Kidney (tissue), 14 donors: Measurements from ENCODE around the gene SYVN1. TPM values are rescaled to one million over a fixed set of nuclear protein-coding genes. Genes with fewer than 3 reads are reported as not detected.

Experiments
- DNase-seq, 5 donors: peaks; one replicate each; pipeline ENCODE4 v3.0.0-alpha.2; 2013 to 2020
- FAIRE-seq: peaks from 2 replicates; lab custom pipeline; 2012; peaks lifted over from hg19 to GRCh38; lab: Jason Lieb, UNC
- H3K27ac ChIP-seq, 2 donors: one replicate each; pipeline ENCODE4 v1.7.0; 2013; ENCODE audit warnings: low read depth in 2 of 2, low read length in 2 of 2, inconsistent platforms in 1 of 2
- H3K27me3 ChIP-seq: one replicate; pipeline ENCODE4 v1.7.1; 2013; ENCODE audit warnings: low read length, inconsistent platforms; ENCODE audit not compliant: control insufficient read depth, insufficient read depth
- H3K36me3 ChIP-seq, 3 donors: one replicate each; pipeline versions ENCODE4 v1.7.0 to v1.7.1; 2013; ENCODE audit warnings: low read length in 3 of 3, control low read depth in 1 of 3, inconsistent platforms in 1 of 3; ENCODE audit not compliant: insufficient read depth in 3 of 3, control insufficient read depth in 2 of 3
- H3K4me1 ChIP-seq, 3 donors: one replicate each; pipeline versions ENCODE4 v1.7.0 to v1.7.1; 2013; ENCODE audit warnings: low read length in 3 of 3, inconsistent platforms in 1 of 3, low read depth in 1 of 3; ENCODE audit not compliant: control insufficient read depth in 2 of 3, insufficient read depth in 2 of 3
- H3K4me3 ChIP-seq, 3 donors: one replicate each; pipeline versions ENCODE4 v1.7.0 to v1.8.1; 2013; ENCODE audit warnings: low read length in 3 of 3, control low read depth in 1 of 3, inconsistent platforms in 1 of 3
- H3K9ac ChIP-seq, 3 donors: one replicate each; pipeline versions ENCODE4 v1.7.0 to v1.7.1; 2013; ENCODE audit warnings: low read length in 3 of 3, control low read depth in 1 of 3, inconsistent platforms in 1 of 3
- H3K9me3 ChIP-seq, 3 donors: one replicate each; pipeline versions ENCODE4 v1.7.0 to v1.7.1; 2013; ENCODE audit warnings: low read length in 3 of 3, control low read depth in 1 of 3, inconsistent platforms in 1 of 3; ENCODE audit not compliant: control insufficient read depth in 2 of 3, insufficient read depth in 1 of 3
- intact Hi-C: fragments of 100-400 bp; cut with DNase I; formaldehyde crosslinking; loops from one replicate; pipeline ENCODE4 v1.11.1; 2022
- polyA plus RNA-seq: library from polyadenylated mRNA; stranded (reverse); fragments of 350-450 nt; fragmentation: Illumina TruSeq; extraction: RNeasy Lipid Tissue Mini Kit (QIAGEN cat#74804); gene quantifications from one replicate; pipeline ENCODE4 v1.2.3, GENCODE V29; 2014; ENCODE audit warnings: low read depth, low replicate concordance; ENCODE audit not compliant: insufficient read depth
- total RNA-seq: library from RNA; stranded (reverse); fragmentation: NEBNext Ultra II Directional; extraction: Animal tissue kit (Norgen Biotek cat#: 25700); gene quantifications from one replicate; pipeline ENCODE4 v1.2.1, GENCODE V29; 2021
- TF ChIP-seq, protein P1 (sequence below): IDR thresholded peaks from 3 replicates; pipeline ENCODE4 v1.5.1; 2012; ENCODE audit warnings: mild to moderate bottlenecking, moderate library complexity, borderline replicate concordance; ENCODE audit not compliant: insufficient read depth; ENCODE audit errors: extremely low read depth
- donor health status: control.
- donor health status: control.
- donor health status: control.
- donor health status: control.
- donor health status: control.
- donor health status: DM: yes; HTN: yes; CAD: no.
- donor health status: Normal renal cell carcinoma (clear cell type).

The SYVN1 gene
- total and polyA plus RNA-seq, 2 donors from 2014 or later, result 21.2 to 69.8 TPM

DNA sequence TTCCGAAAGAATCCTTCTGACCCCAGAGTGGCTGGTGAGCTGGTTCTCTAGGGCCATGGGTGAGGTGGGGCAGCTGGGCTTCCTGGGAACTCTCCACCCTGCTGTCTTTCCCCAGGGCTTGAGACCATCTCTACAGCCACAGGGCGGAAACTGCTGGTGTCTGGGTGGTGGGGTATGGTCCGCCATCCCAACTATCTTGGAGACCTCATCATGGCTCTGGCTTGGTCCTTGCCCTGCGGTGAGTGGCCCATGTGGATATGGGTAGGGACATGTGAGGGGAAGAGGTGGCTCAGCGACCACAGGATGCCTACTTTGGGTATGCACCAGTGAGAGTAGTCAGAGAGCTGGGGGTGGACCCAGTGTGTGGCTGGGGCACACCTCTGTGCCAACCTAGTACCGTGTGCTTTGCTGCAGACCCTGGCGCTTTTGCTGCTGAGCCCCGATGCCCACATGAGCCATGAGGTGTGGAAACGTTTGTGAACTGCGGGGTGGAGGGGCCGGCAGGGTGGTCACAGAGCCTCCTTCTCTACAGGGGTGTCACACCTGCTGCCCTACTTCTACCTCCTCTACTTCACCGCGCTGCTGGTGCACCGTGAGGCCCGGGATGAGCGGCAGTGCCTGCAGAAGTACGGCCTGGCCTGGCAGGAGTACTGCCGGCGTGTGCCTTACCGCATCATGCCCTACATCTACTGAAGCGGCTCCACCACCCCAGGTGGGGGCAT lies 18.8 kb downstream of the SYVN1 start:
- peak in 1 of 5 donors; percentile 72 for DNase-seq
- no peak overlapping the region for H3K4me3 ChIP-seq

GRCh38 chr11:65114538-65115171 lies 19.7 kb downstream of the SYVN1 start:
- no peaks in the 10 kb centered on the region for H3K9me3 ChIP-seq
- intact Hi-C loops, result no loop called here
- peaks cover 0 to 43% (median 10%) of the 10 kb centered on the region in 3 donors for H3K4me1 ChIP-seq
- no peaks in the 10 kb centered on the region for H3K27me3 ChIP-seq
- DNase-seq (peak in 1 of 5 donors; percentile 44), FAIRE-seq (no peak)
- H3K4me3 ChIP-seq, result no peak overlapping the region
- TF ChIP-seq, protein P1, sequence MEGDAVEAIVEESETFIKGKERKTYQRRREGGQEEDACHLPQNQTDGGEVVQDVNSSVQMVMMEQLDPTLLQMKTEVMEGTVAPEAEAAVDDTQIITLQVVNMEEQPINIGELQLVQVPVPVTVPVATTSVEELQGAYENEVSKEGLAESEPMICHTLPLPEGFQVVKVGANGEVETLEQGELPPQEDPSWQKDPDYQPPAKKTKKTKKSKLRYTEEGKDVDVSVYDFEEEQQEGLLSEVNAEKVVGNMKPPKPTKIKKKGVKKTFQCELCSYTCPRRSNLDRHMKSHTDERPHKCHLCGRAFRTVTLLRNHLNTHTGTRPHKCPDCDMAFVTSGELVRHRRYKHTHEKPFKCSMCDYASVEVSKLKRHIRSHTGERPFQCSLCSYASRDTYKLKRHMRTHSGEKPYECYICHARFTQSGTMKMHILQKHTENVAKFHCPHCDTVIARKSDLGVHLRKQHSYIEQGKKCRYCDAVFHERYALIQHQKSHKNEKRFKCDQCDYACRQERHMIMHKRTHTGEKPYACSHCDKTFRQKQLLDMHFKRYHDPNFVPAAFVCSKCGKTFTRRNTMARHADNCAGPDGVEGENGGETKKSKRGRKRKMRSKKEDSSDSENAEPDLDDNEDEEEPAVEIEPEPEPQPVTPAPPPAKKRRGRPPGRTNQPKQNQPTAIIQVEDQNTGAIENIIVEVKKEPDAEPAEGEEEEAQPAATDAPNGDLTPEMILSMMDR, result no peak
- H3K9ac ChIP-seq, result peak overlapping the region in 1 of 3 donors; percentile 26
- peaks cover 0 to 10% (median 2%) of the 10 kb centered on the region in 3 donors for H3K36me3 ChIP-seq
- H3K27ac ChIP-seq, result no peak overlapping the region

More for the DNA sequence above, 18.8 kb downstream of the SYVN1 start:
- intact Hi-C loops, result no loop called here
- Histone ChIP-seq H3K36me3 (peaks cover 0 to 16% (median 9%) of the 10 kb centered on the region in 3 donors), H3K27ac (no peak overlapping the region), H3K9me3 (no peaks in the 10 kb centered on the region), H3K4me1 (peaks cover 0 to 41% (median 8%) of the 10 kb centered on the region in 3 donors), H3K27me3 (no peaks in the 10 kb centered on the region), H3K9ac (no peak overlapping the region)
- FAIRE-seq, result no peak
- TF ChIP-seq, protein P1, result no peak

- intact Hi-C loops, result no loop called here
- no peak for DNase-seq
- Histone ChIP-seq H3K9me3 (no peaks in the 10 kb centered on the region), H3K4me3 (no peak overlapping the region), H3K27me3 (no peaks in the 10 kb centered on the region), H3K27ac (no peak overlapping the region), H3K9ac (no peak overlapping the region), H3K36me3 (peaks cover 0 to 10% (median 0%) of the 10 kb centered on the region in 3 donors), H3K4me1 (peaks cover 0 to 43% (median 10%) of the 10 kb centered on the region in 3 donors)
- TF ChIP-seq, protein P1, result no peak
- no peak for FAIRE-seq
Observed at GRCh38 chr11:65113839-65114238, 20.5 kb downstream of the SYVN1 start.
